HEK293T (cell line): ENCODE measurements around the gene FAM240A.

Source experiments
- BHLHE40 ChIP-seq: fragments of 450-650 bp; IDR thresholded peaks from 2 replicates; pipeline ENCODE4 v1.6.1; 2016; ENCODE audit warnings: mild to moderate bottlenecking, moderate library complexity, borderline replicate concordance
- CTBP1 ChIP-seq: fragments of 450-650 bp; IDR thresholded peaks from 2 replicates; pipeline ENCODE4 v1.6.1; 2016; ENCODE audit warnings: borderline replicate concordance
- ELF4 ChIP-seq: fragments of 450-650 bp; IDR thresholded peaks from 2 replicates; pipeline ENCODE4 v1.6.1; 2017; ENCODE audit warnings: antibody characterized with exemption
- FOXA1 ChIP-seq: fragments of 450-650 bp; IDR thresholded peaks from 2 replicates; pipeline ENCODE4 v1.6.1; 2016; ENCODE audit warnings: mild to moderate bottlenecking
- FOXM1 ChIP-seq: fragments of 450-650 bp; IDR thresholded peaks from 2 replicates; pipeline ENCODE4 v1.6.1; 2017; ENCODE audit warnings: mild to moderate bottlenecking, borderline replicate concordance
- HDGF ChIP-seq: fragments of 450-650 bp; IDR thresholded peaks from 2 replicates; pipeline ENCODE4 v1.6.1; 2017; ENCODE audit warnings: antibody characterized with exemption, borderline replicate concordance
- LEF1 ChIP-seq: fragments of 450-650 bp; IDR thresholded peaks from 2 replicates; pipeline ENCODE4 v1.6.1; 2017; ENCODE audit warnings: mild to moderate bottlenecking, borderline replicate concordance
- PKNOX1 ChIP-seq: fragments of 450-650 bp; IDR thresholded peaks from 2 replicates; pipeline ENCODE4 v1.6.1; 2016
- SP1 ChIP-seq: fragments of 450-650 bp; IDR thresholded peaks from 2 replicates; pipeline ENCODE4 v1.6.1; 2017
- SUZ12 ChIP-seq: fragments of 450-650 bp; IDR thresholded peaks from 2 replicates; pipeline ENCODE4 v1.6.1; 2016; ENCODE audit warnings: mild to moderate bottlenecking
- TARDBP ChIP-seq: fragments of 450-650 bp; IDR thresholded peaks from 2 replicates; pipeline ENCODE4 v1.6.1; 2016

DNA sequence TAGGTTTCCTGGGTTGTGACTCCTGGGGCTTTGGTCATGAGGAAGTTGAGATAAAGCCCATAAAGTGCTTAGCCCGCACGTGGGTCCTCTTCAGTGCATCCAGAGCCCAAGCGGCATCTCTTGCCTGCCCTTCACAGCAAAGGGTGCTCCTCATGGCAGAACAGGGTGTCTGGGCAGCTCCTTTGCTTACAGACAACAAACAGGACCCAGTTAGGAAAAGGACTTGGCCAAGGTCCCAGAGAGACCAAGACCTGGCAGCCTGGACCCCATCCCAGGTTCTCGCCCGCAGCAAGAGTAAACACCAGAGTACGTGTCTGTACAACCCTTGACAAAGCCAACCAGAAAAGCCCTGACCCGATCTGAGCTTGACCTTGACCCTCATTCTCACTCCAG lies 54.1 kb downstream of the FAM240A start:
- no peak for TF ChIP-seq FOXM1
- no peak for TF ChIP-seq FOXA1
- TF ChIP-seq PKNOX1, result no peak
- TF ChIP-seq HDGF, result no peak
- TF ChIP-seq BHLHE40, result no peak
- no peak for TF ChIP-seq CTBP1
- no peak for TF ChIP-seq ELF4
- TF ChIP-seq SP1, result no peak
- no peak for TF ChIP-seq LEF1
- TF ChIP-seq TARDBP, result no peak
- TF ChIP-seq SUZ12, result no peak
